Spleen (tissue), 11 donors: ENCODE results near the gene TRIM3. TPM values are rescaled to one million over a fixed set of nuclear protein-coding genes. Genes with fewer than 3 reads are reported as not detected.
A peak's percentile ranks its signal among the peaks of the same experiment; 100 is the strongest.

Source experiments
- DNase-seq: peaks from one replicate; pipeline ENCODE4 v3.0.0-alpha.2; 2020
- H3K27ac ChIP-seq, 8 donors: fragments of 200-600 bp; sonication (generic) in 7 of 8; 1 replicate in 4 of 8; 2 replicates in 4 of 8; pipeline versions ENCODE4 v1.5.0 to v1.8.0; 2016 to 2021; ENCODE audit warnings: inconsistent platforms in 4 of 8, mild to moderate bottlenecking in 4 of 8, moderate library complexity in 1 of 8
- H3K27me3 ChIP-seq, 7 donors: fragments of 200-600 bp; sonication (generic) in 6 of 7; replicated peaks in 1 of 7; 1 replicate in 4 of 7; 2 replicates in 3 of 7; pipeline versions ENCODE4 v1.5.0 to v1.8.0; 2016 to 2021; ENCODE audit warnings: inconsistent platforms in 3 of 7, mild to moderate bottlenecking in 1 of 7
- H3K36me3 ChIP-seq, 6 donors: fragments of 200-600 bp; sonication (generic) in 5 of 6; 1 replicate in 4 of 6; 2 replicates in 2 of 6; pipeline versions ENCODE4 v1.5.0 to v1.8.0; 2016 to 2021; ENCODE audit warnings: inconsistent platforms in 2 of 6
- H3K4me1 ChIP-seq, 6 donors: fragments of 200-600 bp; sonication (generic) in 5 of 6; 1 replicate in 3 of 6; 2 replicates in 3 of 6; pipeline versions ENCODE4 v1.5.0 to v1.8.0; 2016 to 2021; ENCODE audit warnings: inconsistent platforms in 3 of 6
- H3K4me3 ChIP-seq, 8 donors: fragments of 200-600 bp; sonication (generic) in 7 of 8; 1 replicate in 4 of 8; 2 replicates in 4 of 8; pipeline versions ENCODE4 v1.5.0 to v1.8.0; 2016 to 2021; ENCODE audit warnings: inconsistent platforms in 4 of 8, mild to moderate bottlenecking in 4 of 8, moderate library complexity in 2 of 8
- H3K9me3 ChIP-seq, 8 donors: fragments of 200-600 bp; sonication (generic) in 7 of 8; 1 replicate in 4 of 8; 2 replicates in 4 of 8; pipeline versions ENCODE4 v1.5.0 to v1.8.0; 2016 to 2021; ENCODE audit warnings: inconsistent platforms in 4 of 8
- CTCF ChIP-seq, 11 experiments: fragments of 200-600 bp in 7 of 11; fragments of 450-650 bp in 4 of 11; sonication (generic) in 4 of 11; IDR thresholded peaks in 8 of 11; conservative IDR thresholded peaks in 3 of 11; 1 replicate in 7 of 11; 2 replicates in 4 of 11; pipeline versions ENCODE4 v1.4.0 to v1.8.0; 2016 to 2021; ENCODE audit warnings: antibody characterized with exemption in 11 of 11, inconsistent platforms in 4 of 11, mild to moderate bottlenecking in 1 of 11
- POLR2A ChIP-seq, 3 donors: fragments of 450-650 bp; IDR thresholded peaks; one replicate each; pipeline ENCODE4 v1.5.1; 2017; ENCODE audit warnings: antibody characterized with exemption in 3 of 3, mild to moderate bottlenecking in 1 of 3
- POLR2AphosphoS5 ChIP-seq, 3 donors: sonication (generic); formaldehyde crosslinking; IDR thresholded peaks; one replicate each; pipeline ENCODE4 v1.5.1; 2017; ENCODE audit warnings: antibody characterized with exemption in 3 of 3
- WGBS, 5 donors: extraction: QIAGEN DNeasy Blood & Tissue Kit in 3 of 5; methylation state at CpG; one replicate each; pipeline versions ENCODE4 v1.1.5 to v1.1.7; 2013 to 2018; 5-methylcytosine and 5-hydroxymethylcytosine counted together
- intact Hi-C: fragments of 100-400 bp; cut with DNase I; formaldehyde crosslinking; loops from one replicate; pipeline ENCODE4 v1.15.0; 2023; ENCODE audit warnings: low total_unique reads
- polyA plus RNA-seq, 3 donors: library from polyadenylated mRNA; stranded (reverse); fragments of 200-250 nt; gene quantifications; one replicate each; pipeline ENCODE4 v1.2.1, GENCODE V29; 2013
- total RNA-seq, 7 donors: library from RNA; depleted of rRNA in 3 of 7; stranded (reverse); fragments of >200 nt in 3 of 7; fragmentation: NEBNext Ultra II Directional in 4 of 7; extraction: Animal tissue kit (Norgen Biotek cat#: 25700) in 4 of 7; gene quantifications; one replicate each; pipeline versions ENCODE4 v1.1.0 to v1.2.1, GENCODE V29; 2016 to 2021
- donor health status: healthy with polysubstance abuse.
- donor health status: DM: no; HTN: no; CAD: no; lungs with moderate emphysema.
- donor health status: DM: no; HTN: no; CAD: no.
- donor health status: Bipolar disorder and iron deficiency.
- donor health status: healthy.
- donor health status: DM: no; HTN: no; CAD: no.
- donor health status: DM: yes; HTN: yes; CAD: no.

Gene TRIM3
- total and polyA plus RNA-seq, 10 donors, result 6.3 to 27.6 (median 13.7) TPM

GRCh38 chr11:6488821-6489220 is 15.1 kb upstream of the TRIM3 start:
- H3K36me3 ChIP-seq, result peaks cover 0 to 98% (median 37%) of the 10 kb centered on the region in 6 donors
- H3K9me3 ChIP-seq, result no peaks in the 10 kb centered on the region
- 93 to 100% (median 97%) methylated on average over 3 of the region's 3 CpGs for WGBS, 5 donors
- H3K27me3 ChIP-seq, result no peaks in the 10 kb centered on the region
- H3K4me3 ChIP-seq, result no peak overlapping the region
- peaks cover 0 to 40% (median 13%) of the 10 kb centered on the region in 6 donors for H3K4me1 ChIP-seq
- no peak overlapping the region for H3K27ac ChIP-seq
- TF ChIP-seq CTCF (IDR thresholded peaks at IDR 0.05 in 8 of 11, conservative IDR thresholded peaks at IDR 0.05 in 3 of 11) (no peak), POLR2A (IDR thresholded peaks at IDR 0.05) (no peak), POLR2AphosphoS5 (IDR thresholded peaks at IDR 0.05) (no peak)
- intact Hi-C loops, result no loop called here
- DNase-seq, result no peak

GRCh38 chr11:6488342-6488741 is 14.6 kb upstream of the TRIM3 start:
- Histone ChIP-seq H3K36me3 (peaks cover 0 to 99% (median 42%) of the 10 kb centered on the region in 6 donors), H3K4me1 (peaks cover 3 to 45% (median 15%) of the 10 kb centered on the region in 6 donors), H3K9me3 (no peaks in the 10 kb centered on the region), H3K27me3 (no peaks in the 10 kb centered on the region), H3K4me3 (no peak overlapping the region), H3K27ac (no peak overlapping the region)
- DNase-seq, result no peak
- intact Hi-C loops, result no loop called here
- TF ChIP-seq POLR2A (IDR thresholded peaks at IDR 0.05) (no peak), CTCF (IDR thresholded peaks at IDR 0.05 in 8 of 11, conservative IDR thresholded peaks at IDR 0.05 in 3 of 11) (no peak), POLR2AphosphoS5 (IDR thresholded peaks at IDR 0.05) (no peak)
- 74 to 95% (median 86%) methylated on average over 6 of the region's 6 CpGs for WGBS, 5 donors

- TF ChIP-seq CTCF (IDR thresholded peaks at IDR 0.05 in 8 of 11, conservative IDR thresholded peaks at IDR 0.05 in 3 of 11), result no peak
- no peak for TF ChIP-seq POLR2A (IDR thresholded peaks at IDR 0.05)
- TF ChIP-seq POLR2AphosphoS5 (IDR thresholded peaks at IDR 0.05), result no peak
- Histone ChIP-seq H3K27me3 (no peaks in the 10 kb centered on the region), H3K36me3 (peaks cover 0 to 97% (median 45%) of the 10 kb centered on the region in 6 donors), H3K4me1 (peaks cover 14 to 59% (median 29%) of the 10 kb centered on the region in 6 donors), H3K27ac (peak overlapping the region in 7 of 8 donors; percentile 17 to 73 (median 26)), H3K4me3 (no peak overlapping the region), H3K9me3 (no peaks in the 10 kb centered on the region)
- DNase-seq, result no peak
- WGBS, 5 donors, result 71 to 93% (median 82%) methylated on average over 1 of the region's 1 CpG
- intact Hi-C loops, result no loop called here
These were observed 13.2 kb upstream of the TRIM3 start for GRCh38 chr11:6486938-6487337.

GRCh38 chr11:6486256-6486655 is 12.5 kb upstream of the TRIM3 start:
- H3K4me3 ChIP-seq, result no peak overlapping the region
- no peaks in the 10 kb centered on the region for H3K27me3 ChIP-seq
- WGBS, 5 donors, result 71 to 86% (median 82%) methylated on average over 3 of the region's 3 CpGs
- H3K27ac ChIP-seq, result peak overlapping the region in 6 of 8 donors; percentile 17 to 73 (median 34)
- no peaks in the 10 kb centered on the region for H3K9me3 ChIP-seq
- peaks cover 0 to 91% (median 43%) of the 10 kb centered on the region in 6 donors for H3K36me3 ChIP-seq
- TF ChIP-seq POLR2A (IDR thresholded peaks at IDR 0.05) (no peak), CTCF (IDR thresholded peaks at IDR 0.05 in 8 of 11, conservative IDR thresholded peaks at IDR 0.05 in 3 of 11) (no peak), POLR2AphosphoS5 (IDR thresholded peaks at IDR 0.05) (no peak)
- no peak for DNase-seq
- intact Hi-C loops, result no loop called here
- peaks cover 15 to 63% (median 33%) of the 10 kb centered on the region in 6 donors for H3K4me1 ChIP-seq
